Amniotic stem cell (primary cell): ENCODE results near the gene SLC25A1.

Source experiments
- DNase-seq: peaks from one replicate; lab custom pipeline; 2025; lab: John Stamatoyannopoulos, UW

Gene SLC25A1

DNA sequence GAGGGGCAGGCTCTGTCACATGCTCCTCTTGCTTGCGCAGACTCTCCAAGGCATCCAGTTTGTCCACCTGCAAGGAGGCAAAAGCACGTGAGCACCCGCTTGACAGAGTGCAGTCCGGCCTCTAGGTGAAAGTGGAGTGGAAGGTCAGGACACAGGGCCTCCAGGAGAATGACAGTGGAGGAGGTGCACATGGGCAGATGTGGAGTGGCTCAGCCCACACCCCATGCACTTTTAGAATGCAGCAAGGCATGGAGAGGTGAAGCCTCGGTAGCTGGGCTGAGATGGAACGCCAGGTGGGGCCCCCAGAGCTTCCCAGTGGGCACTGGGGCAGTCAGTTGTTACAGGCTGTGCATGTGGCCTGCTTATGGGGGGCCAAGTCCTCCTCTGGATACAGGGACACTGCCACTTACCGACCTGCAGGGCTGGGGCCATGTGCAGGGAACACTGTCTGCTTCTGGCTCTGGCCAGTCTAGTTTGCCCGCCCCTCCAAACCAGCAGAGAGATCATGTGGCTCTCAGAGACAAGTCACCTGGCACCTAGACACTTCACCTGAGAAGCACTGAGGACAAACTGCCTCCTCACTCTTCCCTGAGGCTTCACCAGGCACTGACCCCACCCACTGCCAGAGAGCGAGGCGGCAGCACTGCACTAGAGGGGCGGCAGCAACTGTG is 2.3 kb upstream of the SLC25A1 start:
- no peak for DNase-seq

GRCh38 chr22:19180234-19180633 is 1.7 kb upstream of the SLC25A1 start:
- no peak for DNase-seq

GRCh38 chr22:19179497-19180048 is 1.0 kb upstream of the SLC25A1 start:
- peak; percentile 61 for DNase-seq

DNA sequence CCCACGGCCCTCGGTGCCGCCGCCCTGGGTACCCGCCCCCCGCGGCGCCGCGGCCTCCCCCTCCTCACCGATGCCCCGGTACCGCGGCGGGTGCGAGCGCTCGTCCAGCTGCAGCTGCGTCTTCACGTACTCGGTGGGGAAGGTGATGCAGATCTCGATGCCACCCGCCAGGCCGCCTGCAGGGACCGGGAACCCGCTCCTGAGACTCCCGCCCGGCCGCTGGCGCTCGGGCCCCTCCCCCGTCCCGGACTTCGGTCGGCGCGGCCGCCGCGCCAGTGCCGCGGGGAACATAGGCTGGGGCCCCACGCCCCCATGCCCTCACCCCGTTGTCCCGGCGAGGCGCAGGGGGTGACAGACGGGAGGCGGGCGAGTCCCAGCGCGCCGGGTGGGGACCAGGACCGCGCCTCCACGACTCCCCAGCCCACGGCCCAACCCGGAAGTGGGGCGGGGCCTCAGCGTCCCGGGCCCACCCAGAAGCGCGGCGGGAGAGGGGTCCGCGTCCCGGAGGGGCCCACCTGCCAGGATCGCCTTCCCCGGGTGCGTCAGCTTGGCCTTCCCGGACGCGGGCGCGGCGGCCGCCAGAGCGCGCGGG is 375 bp downstream of the SLC25A1 start:
- no peak for DNase-seq

GRCh38 chr22:19177164-19178064 is 1.1 kb downstream of the SLC25A1 start:
- DNase-seq, result no peak

DNA sequence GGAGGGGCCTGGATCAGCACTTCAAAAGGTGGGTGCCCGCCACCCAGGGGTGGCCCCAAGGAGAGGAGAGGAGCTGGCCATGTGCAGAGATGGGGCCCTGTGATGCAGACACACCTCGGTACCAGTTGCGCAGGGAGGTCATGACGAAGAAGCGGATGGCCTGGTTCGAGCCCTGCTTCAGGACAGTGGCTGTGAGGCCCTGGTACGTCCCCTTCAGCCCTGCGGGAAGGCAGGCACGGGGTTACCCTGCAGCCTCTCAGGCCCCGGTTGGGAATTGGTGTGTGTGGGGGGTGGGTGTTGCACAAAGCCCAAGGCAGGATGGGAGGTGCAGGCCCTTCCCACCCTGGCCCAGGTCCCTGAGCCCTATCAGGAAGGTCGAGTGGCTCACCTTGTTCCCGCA is 1.8 kb downstream of the SLC25A1 start:
- DNase-seq, result no peak

GRCh38 chr22:19176175-19176643 is 2.3 kb downstream of the SLC25A1 start:
- no peak for DNase-seq

DNA sequence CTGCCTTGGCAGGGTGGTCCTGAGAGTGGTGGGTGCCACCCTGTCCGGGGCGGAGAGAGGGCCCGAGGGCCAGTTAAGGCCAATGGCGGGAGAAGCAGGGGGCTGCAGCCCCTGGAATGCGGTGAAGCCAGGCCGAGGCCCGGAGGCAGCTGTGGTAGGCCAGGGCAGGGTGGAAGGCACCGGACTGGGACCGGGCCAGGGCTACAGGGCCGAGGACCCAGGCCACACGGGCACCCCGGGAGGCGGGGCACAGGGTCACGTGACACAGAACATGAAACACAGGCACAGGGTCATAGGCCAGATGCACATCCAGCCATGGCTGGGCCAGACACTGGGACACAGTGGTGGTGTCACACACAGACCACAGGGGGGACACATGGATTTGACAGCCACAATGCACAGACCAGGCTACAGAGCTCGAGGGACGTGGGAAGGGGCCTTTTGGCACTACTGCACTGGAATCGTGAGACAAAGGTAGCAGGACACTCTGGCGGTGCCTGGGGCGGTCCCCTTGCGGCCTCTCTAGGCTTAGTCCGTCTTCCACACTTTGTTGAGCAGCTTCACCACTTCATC is 2.8 kb downstream of the SLC25A1 start:
- DNase-seq, result no peak

- no peak for DNase-seq
Observed at GRCh38 chr22:19175026-19175601, 3.4 kb downstream of the SLC25A1 start.

- DNase-seq, result peak; percentile 6
Observed at GRCh38 chr22:19174106-19175025, 4.2 kb downstream of the SLC25A1 start.

GRCh38 chr22:19173047-19174035 is 5.2 kb downstream of the SLC25A1 start:
- DNase-seq, result no peak

GRCh38 chr22:19172213-19173046 is 6.1 kb downstream of the SLC25A1 start:
- no peak for DNase-seq

DNA sequence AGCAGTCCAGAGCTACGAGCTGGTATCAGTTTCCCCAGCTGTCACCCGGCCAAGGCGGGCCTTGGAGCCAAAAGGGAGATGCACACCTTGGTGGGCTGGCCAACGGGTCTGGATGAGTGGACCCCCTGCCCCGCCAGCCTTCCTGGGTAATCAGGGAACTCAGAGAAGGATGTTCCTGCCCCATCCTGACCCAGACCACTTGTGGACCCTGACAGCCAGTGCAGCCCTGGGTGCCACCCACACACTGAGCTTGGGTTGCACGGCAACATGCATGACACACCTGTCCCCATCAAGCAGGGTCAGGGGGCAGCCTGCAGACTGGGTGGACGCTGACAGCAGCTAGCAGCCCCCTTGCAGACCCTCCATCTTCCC is 8.6 kb downstream of the SLC25A1 start:
- no peak for DNase-seq

DNA sequence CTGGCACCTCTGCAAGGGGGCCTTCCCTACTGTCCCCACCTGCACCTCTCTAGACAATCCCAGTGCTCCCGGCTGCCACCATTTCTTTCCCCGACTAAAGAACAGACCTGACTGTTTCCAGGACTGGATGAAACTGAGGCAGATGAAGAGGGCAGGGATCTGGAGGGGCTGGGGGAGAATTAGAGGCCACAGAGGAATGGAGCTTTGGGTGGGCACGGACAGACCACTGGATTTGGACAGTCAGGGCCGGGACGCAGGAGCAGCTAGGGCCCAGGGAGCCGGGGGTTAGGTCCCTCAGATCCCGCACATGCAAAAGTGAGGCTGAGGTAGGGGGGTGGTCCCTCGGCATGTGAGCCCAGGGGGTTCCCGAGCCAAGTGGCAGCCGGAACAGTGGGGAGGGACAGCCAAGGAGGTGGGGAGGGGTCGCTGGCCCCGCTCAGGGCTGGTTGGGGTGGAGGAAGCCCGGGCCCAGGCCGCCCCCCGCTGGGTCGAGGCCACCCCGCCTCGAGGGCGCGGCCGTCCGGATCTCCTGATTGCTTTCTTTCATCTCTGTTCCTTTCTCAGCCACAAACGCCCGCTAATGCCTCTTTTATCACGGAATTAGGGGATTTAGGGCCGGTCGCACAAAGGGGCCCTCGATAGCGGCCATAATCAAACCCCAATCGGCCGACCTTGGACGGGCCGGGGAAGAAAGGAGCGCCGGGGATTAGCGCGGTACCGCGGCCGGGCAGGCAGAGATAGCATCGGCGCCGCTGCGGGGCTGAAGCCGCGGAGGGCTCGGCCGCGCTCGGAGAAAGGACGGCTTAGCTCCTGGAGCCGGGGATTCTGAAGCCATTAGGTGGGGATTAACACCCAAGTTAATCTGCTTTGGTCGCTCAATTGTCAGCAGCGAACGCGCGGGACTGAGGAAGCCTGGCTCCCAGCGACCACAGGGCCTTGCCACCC is 9.3 kb downstream of the SLC25A1 start:
- no peak for DNase-seq

DNA sequence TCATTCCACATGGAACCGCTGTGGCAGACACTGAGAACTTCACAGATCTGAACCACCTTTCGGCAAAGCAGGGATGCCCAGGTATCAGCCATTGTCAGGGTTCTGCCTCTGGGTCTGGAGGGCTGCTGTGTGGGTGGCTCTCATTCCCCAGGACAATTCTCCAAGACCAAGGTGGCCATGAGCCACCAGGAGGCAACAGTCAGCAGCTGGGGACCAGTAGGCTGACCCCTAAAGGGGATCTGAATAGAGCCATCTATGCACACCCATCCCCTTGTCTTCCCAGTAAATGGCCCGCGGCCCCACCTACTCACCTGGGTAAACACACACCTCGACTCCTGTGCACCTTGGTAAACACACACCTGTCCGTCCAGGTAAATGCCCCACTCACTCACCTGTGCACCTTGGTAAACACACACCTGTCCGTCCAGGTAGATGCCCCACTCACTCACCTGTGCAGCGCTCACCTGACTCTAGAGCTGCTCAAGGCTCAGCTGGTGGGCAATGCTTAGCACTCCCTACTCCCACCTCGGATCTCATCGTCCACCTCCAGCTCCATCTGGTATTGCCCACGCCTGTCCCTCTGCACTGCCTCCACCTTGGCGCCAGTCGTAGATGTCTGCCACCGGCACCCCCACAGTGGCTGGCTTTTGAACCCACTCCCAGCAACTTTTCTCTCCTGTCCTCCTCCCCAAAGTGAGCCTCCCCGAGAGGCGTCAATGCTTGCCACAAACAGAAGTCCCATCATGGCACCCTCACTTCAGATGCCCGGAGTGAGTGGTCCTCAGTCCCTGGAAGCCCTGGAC is 10.2 kb downstream of the SLC25A1 start:
- no peak for DNase-seq

- DNase-seq, result no peak
Observed at GRCh38 chr22:19167106-19167869, 11.2 kb downstream of the SLC25A1 start.
